B cell (primary cell): ENCODE data around the gene NCBP3.

Experiments
- CTCF ChIP-seq: fragments of 200-600 bp; IDR thresholded peaks from one replicate; pipeline ENCODE4 v1.8.0; 2022; ENCODE audit warnings: antibody characterized with exemption, mild to moderate bottlenecking
- EZH2 ChIP-seq: IDR thresholded peaks from 2 replicates; pipeline ENCODE4 v1.6.1; 2012; ENCODE audit warnings: borderline replicate concordance, low read depth, mild to moderate bottlenecking, moderate library complexity, low read length; ENCODE audit not compliant: insufficient read depth, poor library complexity, severe bottlenecking

GRCh38 chr17:3792481-3792880 lies 53.6 kb downstream of the NCBP3 start:
- TF ChIP-seq CTCF, result no peak
- no peak for TF ChIP-seq EZH2
